ENCODE measurements around the gene CD79A. TPM values are rescaled to one million over a fixed set of nuclear protein-coding genes. Genes with fewer than 3 reads are reported as not detected.

CD79A gene
- polyA plus RNA-seq, 1 donor from 2014 or later, result not detected

DNA sequence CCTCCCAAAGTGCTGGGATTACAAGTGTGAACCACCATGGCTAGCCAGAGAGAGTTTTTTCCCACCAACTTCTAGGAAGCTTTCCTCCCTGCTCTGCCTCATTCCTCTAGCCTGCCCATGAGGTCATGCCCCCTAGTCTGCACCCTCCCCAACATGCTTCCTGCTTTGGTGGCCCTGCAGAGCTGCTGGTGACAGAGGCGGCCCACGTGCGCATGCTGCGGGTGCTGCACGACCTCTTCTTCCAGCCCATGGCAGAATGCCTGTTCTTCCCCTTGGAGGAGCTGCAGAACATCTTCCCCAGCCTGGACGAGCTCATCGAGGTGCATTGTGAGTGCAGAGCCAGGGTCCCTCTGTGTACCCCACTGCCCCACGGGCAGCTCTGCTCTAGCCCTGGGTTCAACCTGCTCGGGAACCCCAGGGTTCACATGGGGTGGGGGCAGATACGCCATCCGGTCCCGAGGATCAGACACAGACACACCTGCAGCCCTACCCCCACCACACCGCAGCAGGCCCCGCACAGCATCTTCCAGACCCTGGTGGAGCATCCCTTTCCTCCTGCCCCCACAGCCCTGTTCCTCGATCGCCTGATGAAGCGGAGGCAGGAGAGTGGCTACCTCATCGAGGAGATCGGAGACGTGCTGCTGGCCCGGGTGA, 24.8 kb downstream of the CD79A start:
- Histone ChIP-seq H3K4me3 (ENCODE audit: low read length) (no peak overlapping the region), H3K4me2 (ENCODE audit: low read length) (no peak overlapping the region), H4K20me1 (ENCODE audit: insufficient read depth) (no peaks in the 10 kb centered on the region), H3K9ac (ENCODE audit: low read length) (no peak overlapping the region), H3F3A (ENCODE audit: insufficient read depth, low read length, poor library complexity, severe bottlenecking) (no peaks in the 10 kb centered on the region), H2AFZ (ENCODE audit: low read depth, low read length) (no peak overlapping the region), H3K9me3 (ENCODE audit: low read length) (no peaks in the 10 kb centered on the region), H3K36me3 (ENCODE audit: insufficient read depth, low read length) (no peaks in the 10 kb centered on the region), H3K27ac (ENCODE audit: low read length) (no peak overlapping the region), H3K9me2 (ENCODE audit: insufficient read depth, low read length) (no peaks in the 10 kb centered on the region), H3K27me3 (ENCODE audit: insufficient read depth, low read depth, low read length) (no peaks in the 10 kb centered on the region), H3K79me2 (replicated peaks; ENCODE audit: insufficient read depth, low read length) (no peaks in the 10 kb centered on the region)
- TF ChIP-seq EZH2 (IDR thresholded peaks at IDR 0.05; ENCODE audit: borderline replicate concordance, insufficient read depth, low read length, poor library complexity, severe bottlenecking), result no peak
- TF ChIP-seq, protein P1, sequence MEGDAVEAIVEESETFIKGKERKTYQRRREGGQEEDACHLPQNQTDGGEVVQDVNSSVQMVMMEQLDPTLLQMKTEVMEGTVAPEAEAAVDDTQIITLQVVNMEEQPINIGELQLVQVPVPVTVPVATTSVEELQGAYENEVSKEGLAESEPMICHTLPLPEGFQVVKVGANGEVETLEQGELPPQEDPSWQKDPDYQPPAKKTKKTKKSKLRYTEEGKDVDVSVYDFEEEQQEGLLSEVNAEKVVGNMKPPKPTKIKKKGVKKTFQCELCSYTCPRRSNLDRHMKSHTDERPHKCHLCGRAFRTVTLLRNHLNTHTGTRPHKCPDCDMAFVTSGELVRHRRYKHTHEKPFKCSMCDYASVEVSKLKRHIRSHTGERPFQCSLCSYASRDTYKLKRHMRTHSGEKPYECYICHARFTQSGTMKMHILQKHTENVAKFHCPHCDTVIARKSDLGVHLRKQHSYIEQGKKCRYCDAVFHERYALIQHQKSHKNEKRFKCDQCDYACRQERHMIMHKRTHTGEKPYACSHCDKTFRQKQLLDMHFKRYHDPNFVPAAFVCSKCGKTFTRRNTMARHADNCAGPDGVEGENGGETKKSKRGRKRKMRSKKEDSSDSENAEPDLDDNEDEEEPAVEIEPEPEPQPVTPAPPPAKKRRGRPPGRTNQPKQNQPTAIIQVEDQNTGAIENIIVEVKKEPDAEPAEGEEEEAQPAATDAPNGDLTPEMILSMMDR (IDR thresholded peaks at IDR 0.05; ENCODE audit: poor library complexity, severe bottlenecking), result no peak
- TF ChIP-seq, protein P2, sequence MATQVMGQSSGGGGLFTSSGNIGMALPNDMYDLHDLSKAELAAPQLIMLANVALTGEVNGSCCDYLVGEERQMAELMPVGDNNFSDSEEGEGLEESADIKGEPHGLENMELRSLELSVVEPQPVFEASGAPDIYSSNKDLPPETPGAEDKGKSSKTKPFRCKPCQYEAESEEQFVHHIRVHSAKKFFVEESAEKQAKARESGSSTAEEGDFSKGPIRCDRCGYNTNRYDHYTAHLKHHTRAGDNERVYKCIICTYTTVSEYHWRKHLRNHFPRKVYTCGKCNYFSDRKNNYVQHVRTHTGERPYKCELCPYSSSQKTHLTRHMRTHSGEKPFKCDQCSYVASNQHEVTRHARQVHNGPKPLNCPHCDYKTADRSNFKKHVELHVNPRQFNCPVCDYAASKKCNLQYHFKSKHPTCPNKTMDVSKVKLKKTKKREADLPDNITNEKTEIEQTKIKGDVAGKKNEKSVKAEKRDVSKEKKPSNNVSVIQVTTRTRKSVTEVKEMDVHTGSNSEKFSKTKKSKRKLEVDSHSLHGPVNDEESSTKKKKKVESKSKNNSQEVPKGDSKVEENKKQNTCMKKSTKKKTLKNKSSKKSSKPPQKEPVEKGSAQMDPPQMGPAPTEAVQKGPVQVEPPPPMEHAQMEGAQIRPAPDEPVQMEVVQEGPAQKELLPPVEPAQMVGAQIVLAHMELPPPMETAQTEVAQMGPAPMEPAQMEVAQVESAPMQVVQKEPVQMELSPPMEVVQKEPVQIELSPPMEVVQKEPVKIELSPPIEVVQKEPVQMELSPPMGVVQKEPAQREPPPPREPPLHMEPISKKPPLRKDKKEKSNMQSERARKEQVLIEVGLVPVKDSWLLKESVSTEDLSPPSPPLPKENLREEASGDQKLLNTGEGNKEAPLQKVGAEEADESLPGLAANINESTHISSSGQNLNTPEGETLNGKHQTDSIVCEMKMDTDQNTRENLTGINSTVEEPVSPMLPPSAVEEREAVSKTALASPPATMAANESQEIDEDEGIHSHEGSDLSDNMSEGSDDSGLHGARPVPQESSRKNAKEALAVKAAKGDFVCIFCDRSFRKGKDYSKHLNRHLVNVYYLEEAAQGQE (IDR thresholded peaks at IDR 0.05; ENCODE audit: borderline replicate concordance), result no peak
- TF ChIP-seq TAF1 (IDR thresholded peaks at IDR 0.05; ENCODE audit: low read depth), result no peak
- TF ChIP-seq SMC3 (conservative IDR thresholded peaks at IDR 0.05; ENCODE audit: poor library complexity), result no peak
- no peak for TF ChIP-seq EP300 (conservative IDR thresholded peaks at IDR 0.05; ENCODE audit: poor library complexity, severe bottlenecking)
- TF ChIP-seq POLR2AphosphoS5 (IDR thresholded peaks at IDR 0.05), result no peak
- TF ChIP-seq RAD21 (conservative IDR thresholded peaks at IDR 0.05), result no peak
- TF ChIP-seq MXI1 (conservative IDR thresholded peaks at IDR 0.05; ENCODE audit: poor library complexity, severe bottlenecking), result no peak

DNA sequence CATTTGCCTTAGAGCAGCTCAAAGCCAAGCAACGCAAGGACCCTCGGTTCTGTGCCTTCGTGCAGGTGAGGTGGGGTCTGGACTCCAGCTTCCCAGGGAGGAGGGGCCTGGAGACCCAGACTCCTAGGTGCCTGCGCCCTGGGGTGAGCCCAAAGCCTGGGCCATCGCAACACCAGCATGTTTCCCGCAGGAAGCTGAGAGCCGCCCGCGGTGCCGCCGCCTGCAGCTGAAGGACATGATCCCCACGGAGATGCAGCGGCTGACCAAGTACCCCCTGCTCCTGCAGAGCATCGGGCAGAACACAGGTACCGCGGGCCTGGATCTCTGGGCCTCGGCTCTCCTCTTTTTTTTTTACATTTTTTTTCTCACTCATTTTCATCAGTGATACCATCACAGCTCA, 25.5 kb downstream of the CD79A start:
- no peaks in the 10 kb centered on the region for H3K36me3 ChIP-seq (ENCODE audit: insufficient read depth, low read length)

More for the DNA sequence above, 25.5 kb downstream of the CD79A start:
- H2AFZ ChIP-seq (ENCODE audit: low read depth, low read length), result no peak overlapping the region
- H3K4me3 ChIP-seq (ENCODE audit: low read length), result no peak overlapping the region
- TF ChIP-seq, protein P2 (IDR thresholded peaks at IDR 0.05; ENCODE audit: borderline replicate concordance), result no peak
- TF ChIP-seq MXI1 (conservative IDR thresholded peaks at IDR 0.05; ENCODE audit: poor library complexity, severe bottlenecking) (no peak), POLR2AphosphoS5 (IDR thresholded peaks at IDR 0.05) (no peak), SMC3 (conservative IDR thresholded peaks at IDR 0.05; ENCODE audit: poor library complexity) (no peak), RAD21 (conservative IDR thresholded peaks at IDR 0.05) (no peak), EP300 (conservative IDR thresholded peaks at IDR 0.05; ENCODE audit: poor library complexity, severe bottlenecking) (no peak), EZH2 (IDR thresholded peaks at IDR 0.05; ENCODE audit: borderline replicate concordance, insufficient read depth, low read length, poor library complexity, severe bottlenecking) (no peak), TAF1 (IDR thresholded peaks at IDR 0.05; ENCODE audit: low read depth) (no peak)
- TF ChIP-seq, protein P1 (IDR thresholded peaks at IDR 0.05; ENCODE audit: poor library complexity, severe bottlenecking), result no peak
- no peaks in the 10 kb centered on the region for H4K20me1 ChIP-seq (ENCODE audit: insufficient read depth)
- H3K27ac ChIP-seq (ENCODE audit: low read length), result no peak overlapping the region
- H3K9me2 ChIP-seq (ENCODE audit: insufficient read depth, low read length), result no peaks in the 10 kb centered on the region
- no peaks in the 10 kb centered on the region for H3K79me2 ChIP-seq (replicated peaks; ENCODE audit: insufficient read depth, low read length)
- no peaks in the 10 kb centered on the region for H3F3A ChIP-seq (ENCODE audit: insufficient read depth, low read length, poor library complexity, severe bottlenecking)
- H3K9me3 ChIP-seq (ENCODE audit: low read length), result no peaks in the 10 kb centered on the region
- H3K27me3 ChIP-seq (ENCODE audit: insufficient read depth, low read depth, low read length), result no peaks in the 10 kb centered on the region
- H3K4me2 ChIP-seq (ENCODE audit: low read length), result no peak overlapping the region
- no peak overlapping the region for H3K9ac ChIP-seq (ENCODE audit: low read length)

All from neural cell (in vitro differentiated cells).